HG03135 (cell line): ENCODE measurements around the gene NOTCH4.
A peak's percentile ranks its signal among the peaks of the same experiment; 100 is the strongest.

Source experiments
- ATAC-seq: cut with Tn5 transposase; IDR thresholded peaks from one replicate; pipeline ENCODE4 v1.9.1; 2021; ENCODE audit warnings: mild to moderate bottlenecking, moderate library complexity; ENCODE audit not compliant: unreplicated experiment

The NOTCH4 gene

GRCh38 chr6:32183030-32183429 lies 40.8 kb downstream of the NOTCH4 start:
- ATAC-seq: no peak

GRCh38 chr6:32182555-32182981 lies 41.3 kb downstream of the NOTCH4 start:
- ATAC-seq: no peak

- no peak for ATAC-seq
These were observed 41.8 kb downstream of the NOTCH4 start for GRCh38 chr6:32181915-32182529.

DNA sequence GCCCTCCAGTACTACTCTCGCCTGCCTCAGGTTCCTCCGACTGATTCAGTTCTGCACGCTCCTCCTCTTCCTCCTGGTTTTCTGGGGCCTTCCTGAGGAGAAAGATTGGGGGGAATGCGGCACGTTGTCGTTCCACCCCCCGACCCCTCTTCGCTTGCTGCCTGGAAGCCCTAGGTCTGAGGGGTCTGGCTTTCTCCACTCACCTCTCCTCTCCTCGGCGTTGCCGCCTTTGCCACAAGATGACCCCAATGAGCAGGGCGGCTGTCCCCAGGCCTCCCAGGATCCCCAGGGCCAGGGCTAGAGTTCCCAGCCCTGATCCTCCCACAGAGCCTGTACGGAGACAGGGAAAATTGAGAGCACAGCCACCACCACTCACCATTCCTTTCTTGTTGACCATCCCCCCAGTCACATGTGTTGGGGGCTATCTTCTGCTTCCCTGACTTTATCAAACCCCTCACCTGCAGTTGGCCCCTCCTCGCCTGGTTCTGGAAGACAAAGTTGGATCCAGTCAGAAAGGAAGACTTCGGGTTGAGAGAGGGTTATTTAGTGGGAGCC lies 42.6 kb downstream of the NOTCH4 start:
- ATAC-seq: no peak

DNA sequence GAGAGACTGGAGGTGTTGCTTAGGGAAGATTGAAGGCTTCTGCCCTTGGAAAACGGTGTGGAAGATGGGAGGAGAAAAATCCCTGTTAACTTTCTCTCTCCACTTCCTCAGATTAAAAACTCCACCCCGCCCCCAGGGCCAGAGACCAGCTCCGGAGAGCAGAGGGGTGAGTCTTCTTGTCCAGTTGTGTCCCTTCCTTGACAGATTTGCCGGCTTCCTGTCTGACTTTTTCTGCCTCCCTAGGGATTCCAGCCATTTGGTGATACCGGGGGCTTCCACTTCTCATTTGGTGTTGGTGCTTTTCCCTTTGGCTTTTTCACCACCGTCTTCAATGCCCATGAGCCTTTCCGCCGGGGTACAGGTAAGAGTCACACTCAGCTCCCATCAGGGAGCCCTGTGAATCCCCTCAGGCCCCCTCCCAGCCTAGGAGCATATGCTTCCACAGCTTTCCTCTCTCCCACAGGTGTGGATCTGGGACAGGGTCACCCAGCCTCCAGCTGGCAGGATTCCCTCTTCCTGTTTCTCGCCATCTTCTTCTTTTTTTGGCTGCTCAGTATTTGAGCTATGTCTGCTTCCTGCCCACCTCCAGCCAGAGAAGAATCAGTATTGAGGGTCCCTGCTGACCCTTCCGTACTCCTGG lies 44.0 kb downstream of the NOTCH4 start:
- ATAC-seq: no peak

DNA sequence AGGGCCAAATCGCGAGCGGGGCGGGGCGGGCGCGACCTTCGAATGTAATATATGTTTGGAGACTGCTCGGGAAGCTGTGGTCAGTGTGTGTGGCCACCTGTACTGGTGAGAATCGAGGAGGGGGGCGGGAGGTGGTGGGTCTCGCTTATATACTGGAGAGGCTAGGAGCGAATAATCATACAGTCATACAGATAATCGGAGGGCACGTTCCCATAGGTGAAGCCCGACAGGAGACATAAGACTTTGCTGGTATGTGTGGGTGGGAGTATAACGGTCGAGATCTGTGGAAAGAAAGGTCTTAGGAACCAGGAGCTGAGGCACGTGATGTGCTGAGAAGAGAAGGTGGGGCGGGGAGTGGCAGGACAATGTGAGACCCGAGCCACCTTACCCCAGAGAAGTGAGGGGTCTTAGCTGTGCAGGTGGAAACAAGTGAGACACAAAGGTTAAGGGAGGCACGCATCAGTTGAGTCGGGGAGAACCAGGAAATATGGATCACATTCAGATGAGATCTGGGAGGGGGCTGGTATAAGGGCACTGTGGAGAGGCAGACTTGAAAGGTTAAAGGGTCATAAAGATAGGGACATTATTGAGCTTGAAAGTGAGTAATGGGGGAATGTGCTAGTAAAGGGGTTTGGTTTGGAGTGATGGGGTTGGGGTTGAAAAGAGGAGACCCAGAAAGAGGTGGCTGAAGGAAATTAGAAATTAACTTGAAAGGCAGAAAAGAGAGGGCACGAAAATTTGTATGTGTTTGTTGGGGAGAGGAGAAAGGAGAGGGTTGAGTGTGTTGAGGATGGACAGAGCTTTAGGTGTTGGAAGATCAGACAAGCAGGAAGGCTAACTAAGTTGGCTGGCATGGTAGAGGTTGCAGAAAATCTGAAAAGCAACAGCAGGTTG lies 45.1 kb downstream of the NOTCH4 start:
- ATAC-seq: no peak

DNA sequence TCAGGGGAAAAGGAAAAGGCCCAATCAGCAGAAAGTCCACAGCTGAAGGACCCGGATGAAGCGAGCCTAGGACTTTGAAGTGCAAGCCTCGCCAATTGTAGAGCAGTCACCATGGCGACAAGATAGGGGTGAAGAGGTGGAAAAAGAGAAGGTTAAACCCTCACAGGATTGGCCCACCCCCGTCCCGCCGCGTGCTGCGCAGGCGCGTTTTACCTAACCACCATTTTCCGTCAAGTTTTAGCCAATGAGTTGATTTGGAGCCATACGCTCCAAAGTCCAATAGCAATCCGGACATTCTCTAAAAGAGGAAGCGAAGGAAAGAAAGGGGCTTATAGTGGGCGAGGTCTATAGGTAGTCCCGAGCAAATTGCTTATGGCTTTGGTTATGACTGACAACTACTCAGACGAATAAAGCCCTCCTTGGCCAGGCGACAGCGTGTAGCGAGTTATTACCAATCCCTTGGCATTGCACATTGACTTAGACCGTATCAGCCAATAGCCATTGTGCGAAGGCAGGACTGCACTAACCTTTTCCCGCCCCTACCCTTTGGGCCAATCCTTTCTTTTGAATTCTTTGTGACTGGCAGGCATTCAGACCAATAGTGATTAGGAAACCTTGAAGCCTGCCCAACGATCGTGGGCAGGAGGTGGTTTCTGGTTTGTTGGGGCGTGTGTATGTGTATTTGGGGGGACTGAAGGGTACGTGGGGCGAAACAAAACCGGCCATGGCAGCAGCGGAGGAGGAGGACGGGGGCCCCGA lies 45.9 kb downstream of the NOTCH4 start, which contains the start of gene RNF5:
RNF5 (plus strand) TSS at position 618 of the 759 bp plus-strand sequence; CDS start at position 725, 107 bp downstream.
- peak; percentile 76 for ATAC-seq

DNA sequence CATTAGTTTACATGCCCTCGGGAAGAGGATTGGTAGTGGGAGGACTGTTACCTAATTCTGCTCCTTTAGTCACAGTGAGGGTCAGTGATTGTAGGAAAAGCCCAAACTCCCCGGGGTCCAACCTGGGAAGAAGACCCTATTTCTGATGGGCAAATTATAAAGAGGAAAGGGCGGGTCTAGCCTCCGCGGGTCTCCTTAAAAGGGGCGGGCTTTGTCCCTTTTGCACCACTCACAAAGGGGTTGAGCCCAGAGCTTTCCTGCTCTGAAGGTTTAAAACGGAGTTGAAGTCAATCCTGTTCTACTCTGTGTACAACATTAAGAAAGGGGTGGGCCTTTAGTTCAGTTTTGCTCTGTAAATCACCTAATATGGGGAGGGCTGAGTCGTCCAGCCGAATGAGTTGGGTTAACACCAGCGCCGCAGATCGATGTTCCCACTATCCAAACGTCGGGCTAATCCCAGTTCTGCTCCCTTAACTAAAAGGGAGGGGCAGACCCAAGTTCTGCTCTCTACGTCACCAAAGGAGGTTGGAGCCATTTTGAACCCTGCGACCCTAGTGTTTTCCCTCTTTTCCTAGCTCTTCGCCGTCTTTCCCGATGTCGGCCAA lies 46.6 kb downstream of the NOTCH4 start:
- ATAC-seq: no peak

DNA sequence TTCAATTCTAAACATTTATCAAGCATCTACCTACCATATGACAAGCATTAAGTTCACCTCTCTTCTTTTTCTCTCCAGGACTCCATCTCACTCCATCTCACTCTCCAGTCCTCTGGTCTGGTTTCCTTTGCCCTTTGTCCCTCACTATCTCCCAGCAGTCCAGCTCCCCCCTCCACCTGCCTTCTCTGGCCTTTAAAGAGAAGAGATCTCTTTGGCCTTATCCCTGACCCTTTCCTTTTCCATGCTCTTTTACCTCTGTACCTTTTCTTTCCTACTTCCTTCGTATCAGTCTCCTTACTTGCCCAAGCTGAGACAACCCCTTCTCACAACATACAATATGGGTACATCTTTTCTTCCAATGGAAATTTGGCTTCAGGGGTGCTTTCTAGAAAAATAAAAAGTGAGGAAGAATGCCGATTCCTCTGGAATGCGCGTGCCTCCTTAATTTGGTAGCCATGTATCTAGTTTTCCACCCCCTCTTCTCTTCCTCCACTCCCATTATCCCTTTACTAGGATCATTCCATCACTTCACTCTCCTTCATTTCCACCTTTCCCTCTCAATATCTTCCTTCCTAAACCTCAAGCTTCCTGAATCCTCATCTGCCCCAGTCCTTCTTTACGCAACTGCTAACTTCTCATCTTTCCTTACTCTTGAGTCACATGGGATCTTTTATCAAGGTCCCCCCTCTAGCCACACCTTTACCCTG lies 47.2 kb downstream of the NOTCH4 start:
- ATAC-seq: no peak

DNA sequence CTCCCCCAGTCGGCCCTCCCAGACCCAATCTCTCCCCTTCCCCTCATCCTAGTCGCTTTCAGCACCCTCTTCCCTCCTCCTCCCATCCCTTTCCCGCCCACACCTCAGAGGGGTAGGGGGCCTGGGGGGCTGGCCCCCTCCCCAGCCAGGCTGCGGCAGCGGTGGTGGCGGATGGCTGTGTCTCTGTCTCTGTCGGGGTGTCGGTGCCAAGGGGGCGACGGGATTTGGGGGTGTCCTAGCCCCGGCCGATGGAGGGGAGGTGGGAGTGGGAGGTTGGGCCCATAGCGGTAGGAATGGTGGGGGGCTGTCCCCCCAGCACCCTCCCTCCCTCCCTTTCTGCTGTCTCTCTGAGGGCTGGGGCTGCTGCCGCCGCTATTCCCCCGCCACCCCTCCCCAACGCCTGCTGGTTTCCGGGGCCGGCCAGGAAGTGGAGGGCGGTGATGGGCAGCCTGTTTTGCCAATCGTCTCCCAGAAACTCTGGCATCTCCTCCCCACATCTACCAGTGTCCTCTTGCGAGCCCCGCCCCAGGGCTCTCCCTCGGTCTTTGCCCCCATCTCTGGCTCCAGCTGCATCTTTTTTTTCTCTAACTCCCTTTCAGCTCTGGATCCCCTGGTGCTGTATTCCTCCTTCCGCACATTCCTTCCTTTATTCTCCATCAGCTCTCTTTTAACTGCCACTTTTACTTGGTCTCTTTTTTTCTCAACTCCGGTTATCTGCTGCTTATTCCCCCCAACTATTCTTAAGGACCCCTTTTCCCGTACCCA lies 48.0 kb downstream of the NOTCH4 start, which contains the start of gene AGPAT1:
AGPAT1 (minus strand) TSS at position 374 of the 765 bp plus-strand sequence. CDS start 4,588 bp downstream, outside the sequence.
- peak; percentile 39 for ATAC-seq

GRCh38 chr6:32175322-32175710 lies 48.6 kb downstream of the NOTCH4 start:
- no peak for ATAC-seq

DNA sequence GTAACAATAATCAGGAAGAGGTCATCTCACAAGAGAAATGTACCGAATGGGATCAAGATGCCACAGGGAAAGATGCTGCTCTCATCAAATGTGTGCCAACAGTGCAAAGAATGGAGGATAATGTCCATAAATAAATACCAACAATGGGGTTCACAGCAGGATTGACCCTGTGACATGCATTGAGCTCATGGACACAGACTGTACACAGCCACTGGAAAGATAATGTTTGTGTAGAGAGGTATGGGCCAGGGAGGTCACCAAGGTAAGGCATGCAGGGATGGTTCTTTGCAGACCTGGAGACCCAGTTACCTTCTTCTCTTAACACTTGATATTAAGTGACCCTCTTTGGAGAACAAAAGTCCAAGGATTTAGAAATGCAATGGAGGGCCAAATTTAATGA lies 49.5 kb downstream of the NOTCH4 start:
- no peak for ATAC-seq

- ATAC-seq: no peak
These were observed 50.7 kb downstream of the NOTCH4 start for GRCh38 chr6:32173051-32173727.

DNA sequence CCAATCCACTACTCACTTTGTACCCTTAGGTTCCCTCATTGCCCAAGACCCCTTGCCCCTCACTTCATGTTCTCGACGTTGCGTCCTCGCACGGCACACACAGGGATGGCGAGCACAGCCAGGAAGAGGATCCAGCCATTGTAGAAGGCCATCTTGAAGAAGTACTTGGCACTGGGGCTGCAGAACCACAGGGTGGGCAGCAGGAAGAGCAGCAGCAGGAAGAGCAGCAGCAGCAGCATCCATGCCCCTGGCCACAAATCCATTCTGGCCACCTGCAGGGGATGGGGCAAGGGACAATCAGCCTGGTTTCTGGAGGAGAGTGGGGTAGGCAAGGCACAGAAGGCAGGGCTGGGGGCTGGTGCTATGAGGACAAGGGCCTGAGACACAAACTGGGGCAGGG lies 52.6 kb downstream of the NOTCH4 start:
- no peak for ATAC-seq

DNA sequence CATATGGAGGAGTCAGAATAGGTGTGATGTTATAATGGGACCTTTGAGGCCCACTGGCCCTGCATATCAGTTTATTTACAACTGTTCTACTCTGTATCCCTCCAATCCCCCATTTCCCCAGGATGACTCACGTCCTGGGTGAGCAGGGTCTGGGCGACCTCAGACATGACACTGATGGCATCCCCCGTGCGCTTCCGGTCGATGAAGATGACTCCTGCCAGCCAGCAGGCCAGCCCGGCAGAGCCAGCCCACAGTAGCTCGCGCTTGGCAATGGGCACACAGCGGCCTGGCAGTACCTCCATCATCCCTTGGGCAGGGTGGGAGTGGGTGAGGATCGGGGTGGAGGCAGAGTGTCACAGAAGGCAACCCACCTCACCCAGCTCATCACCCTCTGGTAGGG lies 53.6 kb downstream of the NOTCH4 start:
- no peak for ATAC-seq

- no peak for ATAC-seq
These were observed 54.9 kb downstream of the NOTCH4 start for GRCh38 chr6:32168807-32169591.

DNA sequence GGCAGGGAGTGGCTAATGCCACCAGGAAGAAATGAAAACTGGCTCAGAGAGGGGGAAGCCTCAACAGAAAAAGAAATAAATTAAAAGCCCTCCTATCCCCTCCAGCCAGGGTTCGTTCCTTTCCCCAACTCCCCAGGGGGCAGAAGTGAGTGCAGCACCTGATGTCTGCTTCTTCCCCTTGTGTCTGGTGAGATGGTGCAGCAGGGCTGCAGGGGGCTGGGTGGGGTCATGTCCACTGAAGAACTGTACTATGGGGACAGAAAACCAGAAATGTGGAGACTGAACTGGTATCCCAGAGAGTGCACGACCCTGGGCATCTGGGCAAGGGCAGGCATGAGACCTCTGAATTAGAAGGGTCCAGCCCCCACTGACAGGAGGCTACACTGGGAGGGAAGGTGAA lies 55.5 kb downstream of the NOTCH4 start:
- ATAC-seq: no peak
